CD4-positive, alpha-beta memory T cell (primary cell): ENCODE data around the gene KAT2A. TPM values are rescaled to one million over a fixed set of nuclear protein-coding genes. Genes with fewer than 3 reads are reported as not detected.
A peak's percentile ranks its signal among the peaks of the same experiment; 100 is the strongest.

Experiments used
- CTCF ChIA-PET: fragments of 350-600 bp; sonication (Branson Sonifier 250); formaldehyde crosslinking; loops from one replicate; lab custom pipeline; 2021; ENCODE audit warnings: inconsistent platforms; ENCODE audit not compliant: partially characterized antibody; lab: Charles Lee
- POLR2A ChIA-PET: fragments of 350-600 bp; sonication (Branson Sonifier 250); formaldehyde crosslinking; loops from one replicate; lab custom pipeline; 2021; ENCODE audit not compliant: partially characterized antibody; lab: Charles Lee
- DNase-seq, 5 donors: peaks; one replicate each; pipeline versions ENCODE4 v3.0.0 to v3.0.0-alpha.2; 2020 to 2022; ENCODE audit warnings: mixed read lengths in 1 of 5
- H3K27ac ChIP-seq: one replicate; pipeline ENCODE4 v1.7.0; 2013; ENCODE audit warnings: low read depth, low read length
- H3K27me3 ChIP-seq: 2 replicates; pipeline ENCODE4 v1.7.0; 2013; ENCODE audit warnings: mild to moderate bottlenecking, low read length, moderate library complexity; ENCODE audit not compliant: insufficient read depth
- H3K36me3 ChIP-seq: 2 replicates; pipeline ENCODE4 v1.7.0; 2013; ENCODE audit warnings: mild to moderate bottlenecking, low read length, moderate library complexity; ENCODE audit not compliant: insufficient read depth
- H3K4me1 ChIP-seq: 2 replicates; pipeline ENCODE4 v1.7.0; 2013; ENCODE audit warnings: mild to moderate bottlenecking, low read length, moderate library complexity; ENCODE audit not compliant: insufficient read depth
- H3K4me3 ChIP-seq, 2 donors: one replicate each; pipeline ENCODE4 v1.7.0; 2013; ENCODE audit warnings: low read length in 2 of 2, mild to moderate bottlenecking in 1 of 2
- H3K9me3 ChIP-seq, 2 donors: one replicate each; pipeline ENCODE4 v1.7.0; 2013; ENCODE audit warnings: low read length in 2 of 2, control low read depth in 1 of 2; ENCODE audit not compliant: control insufficient read depth in 1 of 2
- H3K27ac Mint-ChIP-seq, 7 donors: one replicate each; pipeline ENCODE4 v1.8.0; 2020 to 2021; ENCODE audit warnings: mixed read lengths in 7 of 7, mild to moderate bottlenecking in 6 of 7, inconsistent platforms in 3 of 7, moderate library complexity in 3 of 7
- H3K27me3 Mint-ChIP-seq, 2 donors: one replicate each; pipeline ENCODE4 v1.8.0; 2020 to 2021; ENCODE audit warnings: mixed read lengths in 2 of 2
- H3K36me3 Mint-ChIP-seq, 2 donors: one replicate each; pipeline ENCODE4 v1.8.0; 2020 to 2021; ENCODE audit warnings: mixed read lengths in 2 of 2, inconsistent platforms in 1 of 2, mild to moderate bottlenecking in 1 of 2
- H3K4me1 Mint-ChIP-seq, 4 donors: one replicate each; pipeline ENCODE4 v1.8.0; 2020 to 2021; ENCODE audit warnings: mixed read lengths in 4 of 4, mild to moderate bottlenecking in 1 of 4
- H3K4me3 Mint-ChIP-seq, 8 donors: one replicate each; pipeline ENCODE4 v1.8.0; 2020 to 2021; ENCODE audit warnings: mixed read lengths in 8 of 8, mild to moderate bottlenecking in 7 of 8, moderate library complexity in 6 of 8, inconsistent platforms in 3 of 8
- H3K9me3 Mint-ChIP-seq, 8 donors: one replicate each; pipeline ENCODE4 v1.8.0; 2020 to 2021; ENCODE audit warnings: mixed read lengths in 8 of 8, mild to moderate bottlenecking in 5 of 8, inconsistent platforms in 3 of 8, moderate library complexity in 1 of 8
- intact Hi-C: fragments of 100-400 bp; cut with micrococcal nuclease; formaldehyde crosslinking; loops from one replicate; pipeline ENCODE4 v1.15.1; 2023
- polyA plus RNA-seq, 2 donors: library from polyadenylated mRNA; unstranded; fragments of 300-500 nt; fragmentation: Illumina TruSeq; gene quantifications; one replicate each; pipeline ENCODE4 v1.2.3, GENCODE V29; 2021
- total RNA-seq, 2 experiments: library from RNA; stranded (reverse); gene quantifications; one replicate each; pipeline ENCODE4 v1.2.3, GENCODE V29; 2021

The KAT2A gene
- total and polyA plus RNA-seq, 4 experiments from 2014 or later: 5.9 to 39.9 (median 22.9) TPM

GRCh38 chr17:42111871-42112551, 9.2 kb downstream of the KAT2A start:
- POLR2A ChIA-PET: interaction anchor here (0.7 to 3.2 kb wide), 23 partner anchors 8 to 433 kb away, joined by 3 to 45 read pairs (median 4); partner anchors contain the start of genes ACLY, CNP, DNAJC7 and HSPB9
- Mint-ChIP-seq H3K36me3 (peaks cover 11 to 22% of the 10 kb centered on the region in 2 donors), H3K4me3 (peak overlapping the region; percentile 87 to 95 (median 92)), H3K27me3 (no peaks in the 10 kb centered on the region), H3K27ac (peak overlapping the region; percentile 92 to 98 (median 98)), H3K4me1 (peaks cover 27 to 67% (median 47%) of the 10 kb centered on the region in 4 donors), H3K9me3 (peaks cover 0 to 3% (median 0%) of the 10 kb centered on the region in 8 donors)
- H3K27ac ChIP-seq: peak overlapping the region; percentile 88
- H3K36me3 ChIP-seq: no peaks in the 10 kb centered on the region
- CTCF ChIA-PET: interaction anchor here (1.1 to 7.9 kb wide), 11 partner anchors 9 to 148 kb away, joined by 3 to 88 read pairs (median 5); partner anchors contain the start of genes CNP, DNAJC7 and NKIRAS2
- intact Hi-C loops: loop anchor here (2.0 kb wide), 1 partner anchor 43 kb away; the partner anchor contains the start of gene RAB5C
- H3K4me3 ChIP-seq: peak overlapping the region; percentile 76 to 86
- no peaks in the 10 kb centered on the region for H3K9me3 ChIP-seq
- peak in 2 of 5 donors; percentile 25 to 59 for DNase-seq
- peaks cover 44% of the 10 kb centered on the region for H3K4me1 ChIP-seq
- H3K27me3 ChIP-seq: no peaks in the 10 kb centered on the region

GRCh38 chr17:42111265-42111636, 9.9 kb downstream of the KAT2A start:
- Histone ChIP-seq H3K27ac (peak overlapping the region; percentile 88), H3K4me1 (peaks cover 44% of the 10 kb centered on the region), H3K4me3 (no peak overlapping the region), H3K36me3 (no peaks in the 10 kb centered on the region), H3K27me3 (no peaks in the 10 kb centered on the region), H3K9me3 (no peaks in the 10 kb centered on the region)
- ChIA-PET POLR2A (interaction anchor here (1.1 to 3.2 kb wide), 12 partner anchors 10 to 277 kb away, joined by 3 to 45 read pairs (median 7); partner anchors contain the start of genes CNP, DNAJC7, HSPB9 and KAT2A), CTCF (interaction anchor here (1.3 to 7.9 kb wide), 4 partner anchors 26 to 93 kb away, joined by 3 to 88 read pairs (median 26); partner anchors contain the start of genes DNAJC7 and NKIRAS2)
- Mint-ChIP-seq H3K4me3 (peak overlapping the region in 6 of 8 donors; percentile 15 to 95 (median 58)), H3K36me3 (peaks cover 5 to 20% of the 10 kb centered on the region in 2 donors), H3K27me3 (no peaks in the 10 kb centered on the region), H3K4me1 (peaks cover 23 to 61% (median 42%) of the 10 kb centered on the region in 4 donors), H3K27ac (peak overlapping the region in 5 of 7 donors; percentile 73 to 98 (median 82)), H3K9me3 (peaks cover 0 to 3% (median 0%) of the 10 kb centered on the region in 8 donors)
- intact Hi-C loops: no loop called here
- DNase-seq: no peak

- CTCF ChIA-PET: interaction anchor here (0.8 to 7.9 kb wide), 5 partner anchors 9 to 92 kb away, joined by 3 to 88 read pairs (median 5); partner anchors contain the start of genes DNAJC7 and NKIRAS2
- POLR2A ChIA-PET: interaction anchor here (1.1 to 3.2 kb wide), 8 partner anchors 10 to 144 kb away, joined by 3 to 45 read pairs (median 4); partner anchors contain the start of genes CNP, DNAJC7, HSPB9 and KAT2A
- H3K36me3 Mint-ChIP-seq: peaks cover 5 to 20% of the 10 kb centered on the region in 2 donors
- no peaks in the 10 kb centered on the region for H3K27me3 Mint-ChIP-seq
- Histone ChIP-seq H3K4me1 (peaks cover 44% of the 10 kb centered on the region), H3K27ac (peak overlapping the region; percentile 88), H3K9me3 (no peaks in the 10 kb centered on the region), H3K27me3 (no peaks in the 10 kb centered on the region), H3K36me3 (no peaks in the 10 kb centered on the region), H3K4me3 (no peak overlapping the region)
- peaks cover 21 to 61% (median 41%) of the 10 kb centered on the region in 4 donors for H3K4me1 Mint-ChIP-seq
- no peak for DNase-seq
- H3K27ac Mint-ChIP-seq: peak overlapping the region; percentile 45 to 92 (median 82)
- intact Hi-C loops: no loop called here
- peaks cover 0 to 3% (median 0%) of the 10 kb centered on the region in 8 donors for H3K9me3 Mint-ChIP-seq
- H3K4me3 Mint-ChIP-seq: peak overlapping the region; percentile 39 to 73 (median 66)
Observed at GRCh38 chr17:42110301-42111264, 10.6 kb downstream of the KAT2A start.

DNA sequence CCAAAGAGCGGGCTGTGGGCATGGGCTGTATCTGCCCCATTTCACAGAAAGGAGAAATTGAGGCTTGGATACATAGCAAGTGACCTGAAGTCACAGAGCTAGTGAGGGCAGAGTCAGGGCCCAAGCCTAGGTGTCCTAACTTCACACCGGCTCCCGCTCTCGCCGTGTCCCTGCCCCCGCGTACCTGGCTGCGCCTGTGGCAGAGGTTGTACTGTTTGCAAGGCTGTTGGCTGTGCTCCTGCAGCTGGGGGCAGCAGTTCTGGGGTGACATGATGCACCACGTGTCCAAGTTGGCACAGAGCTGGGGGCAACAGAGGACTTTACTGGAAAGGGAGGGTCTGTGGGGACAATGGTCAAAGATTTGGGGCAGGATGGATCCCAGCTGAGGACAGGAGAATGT, 12.1 kb downstream of the KAT2A start:
- Mint-ChIP-seq H3K36me3 (peaks cover 5 to 22% of the 10 kb centered on the region in 2 donors), H3K4me1 (peaks cover 21 to 55% (median 41%) of the 10 kb centered on the region in 4 donors), H3K4me3 (peak overlapping the region in 2 of 8 donors; percentile 30 to 58), H3K27me3 (no peaks in the 10 kb centered on the region), H3K9me3 (peaks cover 0 to 3% (median 0%) of the 10 kb centered on the region in 8 donors), H3K27ac (peak overlapping the region in 4 of 7 donors; percentile 24 to 60 (median 52))
- no peaks in the 10 kb centered on the region for H3K27me3 ChIP-seq
- POLR2A ChIA-PET: interaction anchor here (1.2 to 1.3 kb wide), 2 partner anchors 10 to 143 kb away, joined by 4 read pairs; partner anchors contain the start of gene CNP
- CTCF ChIA-PET: interaction anchor here (0.9 to 7.9 kb wide), 5 partner anchors 8 to 90 kb away, joined by 4 to 88 read pairs (median 10); partner anchors contain the start of genes DNAJC7 and NKIRAS2
- peaks cover 44% of the 10 kb centered on the region for H3K4me1 ChIP-seq
- no peak overlapping the region for H3K27ac ChIP-seq
- H3K36me3 ChIP-seq: peaks cover 7% of the 10 kb centered on the region
- no peak overlapping the region for H3K4me3 ChIP-seq
- intact Hi-C loops: no loop called here
- no peaks in the 10 kb centered on the region for H3K9me3 ChIP-seq
- DNase-seq: no peak

DNA sequence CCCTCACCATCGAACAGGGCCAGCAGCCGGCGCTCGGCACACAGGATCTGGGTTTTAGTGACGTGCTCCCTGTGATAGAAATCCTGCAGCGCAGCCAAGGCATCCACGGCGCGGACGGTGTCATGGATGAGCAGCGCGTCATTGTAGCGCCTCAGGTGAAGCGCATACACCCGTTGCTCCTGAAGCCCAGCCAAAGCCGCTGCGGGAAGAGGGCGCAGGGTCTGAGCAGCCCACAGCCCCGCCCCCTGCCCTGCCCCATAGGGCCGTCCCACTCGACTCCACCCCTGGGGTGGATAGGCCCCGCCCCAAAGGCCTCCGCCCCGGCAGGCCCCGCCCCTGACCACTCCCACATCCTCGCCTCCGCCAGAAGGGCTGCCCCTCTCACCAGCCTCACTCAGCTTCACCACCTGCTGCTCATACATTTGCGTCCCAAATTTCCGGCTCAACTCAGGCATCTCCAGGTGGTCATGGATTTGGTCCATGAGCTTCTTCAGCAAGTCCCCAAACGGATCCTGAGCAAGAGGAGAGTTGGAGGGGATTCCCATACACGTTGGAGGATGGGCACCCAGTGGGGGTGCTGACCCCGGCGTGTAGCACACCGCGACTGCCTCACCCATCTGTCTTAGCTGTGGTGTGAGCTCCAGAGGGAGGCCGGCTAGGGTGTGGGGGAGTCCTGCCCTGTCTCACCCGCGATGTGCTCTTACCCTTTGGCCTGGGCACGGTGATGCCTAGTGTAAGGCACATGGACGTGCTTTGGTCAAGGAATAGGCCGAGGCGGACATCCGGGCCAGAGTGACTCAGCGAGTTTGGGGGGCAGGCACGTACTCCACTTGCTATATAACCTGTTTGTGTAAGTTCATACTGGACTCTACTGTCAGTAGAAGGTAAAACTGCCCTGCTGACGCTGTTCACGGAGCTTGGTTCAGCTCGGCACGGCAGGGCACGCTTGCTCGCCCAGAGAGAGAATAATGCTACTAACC, 13.3 kb downstream of the KAT2A start:
- no peaks in the 10 kb centered on the region for H3K27me3 Mint-ChIP-seq
- H3K27me3 ChIP-seq: no peaks in the 10 kb centered on the region
- intact Hi-C loops: no loop called here

More for the DNA sequence above, 13.3 kb downstream of the KAT2A start:
- ChIA-PET CTCF (interaction anchor here (0.9 to 7.9 kb wide), 7 partner anchors 8 to 90 kb away, joined by 4 to 88 read pairs (median 5); partner anchors contain the start of gene DNAJC7), POLR2A (interaction anchor here (1.0 to 1.2 kb wide), 4 partner anchors 8 to 141 kb away, joined by 3 to 5 read pairs (median 4); partner anchors contain the start of genes CNP, DNAJC7 and NKIRAS2)
- no peak overlapping the region for H3K27ac ChIP-seq
- Mint-ChIP-seq H3K9me3 (peaks cover 0 to 3% (median 0%) of the 10 kb centered on the region in 8 donors), H3K27ac (peak overlapping the region in 5 of 7 donors; percentile 43 to 83 (median 58)), H3K4me1 (peaks cover 21 to 53% (median 40%) of the 10 kb centered on the region in 4 donors), H3K36me3 (peaks cover 5 to 24% of the 10 kb centered on the region in 2 donors), H3K4me3 (peak overlapping the region; percentile 51 to 68 (median 59))
- H3K9me3 ChIP-seq: no peaks in the 10 kb centered on the region
- H3K4me1 ChIP-seq: peaks cover 38% of the 10 kb centered on the region
- DNase-seq: peak; percentile 86 to 89 (median 87)
- H3K36me3 ChIP-seq: peaks cover 7% of the 10 kb centered on the region
- H3K4me3 ChIP-seq: no peak overlapping the region
